NCI-H2107 (cell line): ENCODE measurements around the gene ZNF396.

Experiments used
- DNase-seq: peaks from one replicate; lab custom pipeline; 2025; lab: John Stamatoyannopoulos, UW

Gene ZNF396

GRCh38 chr18:35335866-35336265 is 41.3 kb downstream of the ZNF396 start:
- no peak for DNase-seq

- no peak for DNase-seq
These were observed 42.3 kb downstream of the ZNF396 start for GRCh38 chr18:35334821-35335220.

GRCh38 chr18:35334212-35334611 is 42.9 kb downstream of the ZNF396 start:
- no peak for DNase-seq

GRCh38 chr18:35331367-35332087 is 45.6 kb downstream of the ZNF396 start:
- no peak for DNase-seq

- DNase-seq = no peak
These were observed 48.3 kb downstream of the ZNF396 start for GRCh38 chr18:35328868-35329267.

- no peak for DNase-seq
These were observed 50.3 kb downstream of the ZNF396 start for GRCh38 chr18:35326695-35327387.

- DNase-seq = no peak
These were observed 52.0 kb downstream of the ZNF396 start for GRCh38 chr18:35324926-35325655.

- no peak for DNase-seq
These were observed 54.4 kb downstream of the ZNF396 start for GRCh38 chr18:35322486-35323458.
